ENCODE measurements around the gene SARS2. TPM values are rescaled to one million over a fixed set of nuclear protein-coding genes. Genes with fewer than 3 reads are reported as not detected.
A peak's percentile ranks its signal among the peaks of the same experiment; 100 is the strongest.
"Not testable (repeated sequence)": the region's sequence is repeated elsewhere in the genome, so short reads cannot be mapped to it uniquely, and the experiment has no call there.

The SARS2 gene
- total RNA-seq, 1 donor from 2014 or later, result 40.5 TPM

DNA sequence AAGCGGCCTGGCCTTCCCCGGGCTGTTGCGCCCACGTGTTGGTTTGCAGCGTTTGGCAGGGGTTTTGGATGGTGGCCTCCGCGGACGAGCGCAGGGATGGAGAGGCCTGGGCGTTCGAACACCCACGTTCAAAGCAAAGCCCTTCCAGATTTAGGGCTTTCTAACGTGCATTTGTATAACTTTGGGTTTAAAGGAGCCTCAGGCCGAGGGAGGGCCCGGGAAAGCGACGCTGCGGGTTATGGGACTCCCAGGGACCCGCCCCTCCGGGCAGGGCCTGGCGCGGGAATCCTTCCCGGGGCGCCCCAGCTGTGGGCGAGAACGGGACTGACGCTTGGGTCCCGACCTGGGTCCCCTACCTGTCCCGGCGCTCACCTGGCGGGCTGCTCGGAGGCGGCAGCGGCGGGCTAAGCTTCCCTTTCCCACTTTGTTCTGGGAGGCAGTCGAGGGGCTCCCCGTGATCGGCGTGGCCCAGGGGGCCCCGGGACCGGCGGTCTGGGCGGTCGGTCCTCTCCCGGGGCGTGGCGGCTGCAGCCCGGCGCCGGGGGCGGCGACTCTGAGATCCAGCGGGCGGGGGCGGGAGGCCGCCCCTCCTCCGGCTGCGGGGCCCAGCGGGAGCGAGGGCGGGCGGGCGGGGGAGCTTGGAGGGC is 44.8 kb upstream of the SARS2 start, which contains the start of gene FBXO17:
TSS of gene FBXO17 (minus strand) at position 529 of the 647 bp plus-strand sequence. CDS start 25,423 bp downstream, outside the sequence.
- DNase-seq (ENCODE audit: low read depth), result no peak
- TF ChIP-seq, protein P1, sequence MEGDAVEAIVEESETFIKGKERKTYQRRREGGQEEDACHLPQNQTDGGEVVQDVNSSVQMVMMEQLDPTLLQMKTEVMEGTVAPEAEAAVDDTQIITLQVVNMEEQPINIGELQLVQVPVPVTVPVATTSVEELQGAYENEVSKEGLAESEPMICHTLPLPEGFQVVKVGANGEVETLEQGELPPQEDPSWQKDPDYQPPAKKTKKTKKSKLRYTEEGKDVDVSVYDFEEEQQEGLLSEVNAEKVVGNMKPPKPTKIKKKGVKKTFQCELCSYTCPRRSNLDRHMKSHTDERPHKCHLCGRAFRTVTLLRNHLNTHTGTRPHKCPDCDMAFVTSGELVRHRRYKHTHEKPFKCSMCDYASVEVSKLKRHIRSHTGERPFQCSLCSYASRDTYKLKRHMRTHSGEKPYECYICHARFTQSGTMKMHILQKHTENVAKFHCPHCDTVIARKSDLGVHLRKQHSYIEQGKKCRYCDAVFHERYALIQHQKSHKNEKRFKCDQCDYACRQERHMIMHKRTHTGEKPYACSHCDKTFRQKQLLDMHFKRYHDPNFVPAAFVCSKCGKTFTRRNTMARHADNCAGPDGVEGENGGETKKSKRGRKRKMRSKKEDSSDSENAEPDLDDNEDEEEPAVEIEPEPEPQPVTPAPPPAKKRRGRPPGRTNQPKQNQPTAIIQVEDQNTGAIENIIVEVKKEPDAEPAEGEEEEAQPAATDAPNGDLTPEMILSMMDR (IDR thresholded peaks at IDR 0.05; ENCODE audit: insufficient read depth, low read length, poor library complexity, severe bottlenecking), result no peak
- no peaks in the 10 kb centered on the region for H3K36me3 ChIP-seq (ENCODE audit: control insufficient read depth, insufficient read depth, low read length)
- no peaks in the 10 kb centered on the region for H3K27me3 ChIP-seq (ENCODE audit: control insufficient read depth, insufficient read depth, low read length)
- H3K4me3 ChIP-seq (ENCODE audit: low read depth, low read length), result peak within 1 kb of the TSS; percentile 67

DNA sequence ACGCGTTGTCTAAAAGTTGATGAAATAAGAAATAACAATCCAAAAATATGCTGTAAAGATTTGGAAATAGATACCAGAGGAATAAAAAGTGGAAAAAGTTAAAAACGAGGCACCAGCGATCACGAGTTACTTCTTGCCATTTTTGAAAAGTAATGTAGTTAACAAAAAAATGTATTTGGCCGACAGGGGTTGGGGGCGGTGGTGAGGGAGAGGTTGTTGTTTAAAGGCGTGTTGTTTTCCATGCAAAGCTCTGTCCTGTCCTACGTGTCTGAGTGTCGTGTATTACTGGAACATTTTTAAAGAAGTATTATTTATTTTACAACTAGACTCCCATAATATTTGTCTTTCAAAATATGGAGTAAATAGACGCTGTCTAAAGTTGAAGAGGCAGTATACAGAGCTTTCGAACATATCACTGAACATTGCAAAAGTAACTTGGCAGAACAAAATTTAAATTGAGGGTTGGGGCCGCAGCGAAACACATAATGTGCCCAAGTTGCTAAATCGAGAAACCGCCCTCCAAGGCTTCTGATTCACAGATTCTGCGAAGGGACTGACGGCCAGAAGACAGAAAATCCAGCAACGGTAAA is 44.2 kb upstream of the SARS2 start:
- no peak for DNase-seq (ENCODE audit: low read depth)
- Histone ChIP-seq H3K27me3 (ENCODE audit: control insufficient read depth, insufficient read depth, low read length) (no peaks in the 10 kb centered on the region), H3K4me3 (ENCODE audit: low read depth, low read length) (peak overlapping the region; percentile 67), H3K36me3 (ENCODE audit: control insufficient read depth, insufficient read depth, low read length) (no peaks in the 10 kb centered on the region)
- TF ChIP-seq, protein P1 (IDR thresholded peaks at IDR 0.05; ENCODE audit: insufficient read depth, low read length, poor library complexity, severe bottlenecking), result no peak

DNA sequence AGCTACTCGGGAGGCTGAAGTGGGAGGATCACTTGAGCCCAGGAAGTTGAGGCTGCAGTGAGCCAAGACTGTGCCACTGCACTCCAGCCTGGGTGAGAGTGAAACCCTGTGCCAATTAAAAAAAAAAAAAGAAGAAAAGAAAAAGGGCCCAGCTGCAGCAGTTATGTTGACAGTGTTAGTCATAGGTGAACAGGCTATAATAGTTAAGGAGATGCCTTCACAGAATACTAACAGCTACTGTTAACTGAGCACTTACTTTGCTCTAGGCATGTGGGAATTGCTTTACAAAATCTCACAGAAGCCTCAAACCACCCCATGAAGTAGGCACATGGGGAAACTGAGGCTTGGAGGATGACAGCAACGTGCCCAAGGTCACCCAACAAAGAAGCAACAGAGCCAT is 41.1 kb upstream of the SARS2 start:
- TF ChIP-seq, protein P1 (IDR thresholded peaks at IDR 0.05; ENCODE audit: insufficient read depth, low read length, poor library complexity, severe bottlenecking), result no peak
- Histone ChIP-seq H3K4me3 (ENCODE audit: low read depth, low read length) (no peak overlapping the region), H3K36me3 (ENCODE audit: control insufficient read depth, insufficient read depth, low read length) (no peaks in the 10 kb centered on the region), H3K27me3 (ENCODE audit: control insufficient read depth, insufficient read depth, low read length) (no peaks in the 10 kb centered on the region)
- DNase-seq (ENCODE audit: low read depth), result no peak

DNA sequence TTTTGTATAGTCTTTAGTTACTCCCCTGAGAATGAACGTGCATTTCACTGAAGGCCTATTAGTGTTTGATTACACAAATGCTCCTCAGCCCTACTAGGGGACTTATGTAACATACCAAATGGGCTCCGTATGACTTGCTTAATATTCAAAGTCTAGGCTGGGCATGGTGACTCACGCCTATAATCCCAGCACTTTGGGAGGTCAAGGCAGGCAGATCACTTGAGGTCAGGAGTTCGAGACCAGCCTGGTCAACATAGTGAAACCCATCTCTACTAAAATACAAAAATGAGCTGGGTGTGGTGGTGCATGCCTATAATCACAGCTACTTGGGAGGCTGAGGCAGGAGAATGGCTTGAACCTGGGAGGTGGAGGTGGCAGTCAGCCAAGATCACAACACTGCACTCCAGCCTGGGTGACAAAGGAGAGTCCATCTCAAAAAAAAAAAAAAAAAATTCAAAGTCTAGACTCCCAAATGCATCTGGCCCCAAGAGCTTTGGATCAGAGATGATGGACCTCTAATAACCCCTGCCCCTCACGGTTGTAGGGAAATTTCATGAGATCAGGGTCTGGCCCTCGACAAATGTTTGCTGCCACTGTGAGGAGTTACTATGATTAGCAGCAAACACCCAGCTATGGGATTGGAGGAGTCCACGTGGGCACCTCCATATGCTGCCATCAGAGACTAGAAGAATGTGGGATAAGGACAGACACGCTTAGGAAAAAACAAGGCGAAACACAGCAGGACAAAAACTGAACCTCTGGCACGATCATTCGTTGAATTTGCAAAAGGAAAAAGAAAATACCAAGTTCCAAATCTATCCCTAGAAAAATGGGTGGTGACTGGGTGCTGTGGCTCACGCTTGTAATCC is 40.3 kb upstream of the SARS2 start:
- Histone ChIP-seq H3K4me3 (ENCODE audit: low read depth, low read length) (no peak overlapping the region), H3K36me3 (ENCODE audit: control insufficient read depth, insufficient read depth, low read length) (no peaks in the 10 kb centered on the region), H3K27me3 (ENCODE audit: control insufficient read depth, insufficient read depth, low read length) (no peaks in the 10 kb centered on the region)
- TF ChIP-seq, protein P1 (IDR thresholded peaks at IDR 0.05; ENCODE audit: insufficient read depth, low read length, poor library complexity, severe bottlenecking), result no peak
- DNase-seq (ENCODE audit: low read depth), result no peak

DNA sequence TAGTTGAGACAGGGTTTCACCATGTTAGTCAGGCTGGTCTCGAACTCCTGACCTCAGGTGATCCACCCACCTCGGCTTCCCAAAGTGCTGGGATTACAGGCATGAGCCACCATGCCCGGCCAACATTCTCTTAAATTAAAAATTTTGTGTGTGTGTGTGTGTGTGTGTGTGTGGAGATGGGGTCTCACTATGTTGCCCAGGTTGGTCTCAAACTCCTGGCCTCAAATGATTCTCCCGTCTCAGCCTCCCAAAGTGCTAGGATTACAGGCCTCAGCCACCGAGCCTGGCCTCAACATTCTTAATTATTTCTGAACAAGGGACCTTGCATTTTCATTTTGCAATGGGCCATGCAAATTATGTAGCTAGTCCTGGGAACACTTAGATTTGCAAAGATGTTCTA is 35.6 kb upstream of the SARS2 start:
- not testable (repeated sequence) for DNase-seq (ENCODE audit: low read depth); H3K27me3 ChIP-seq (ENCODE audit: control insufficient read depth, insufficient read depth, low read length); H3K36me3 ChIP-seq (ENCODE audit: control insufficient read depth, insufficient read depth, low read length); H3K4me3 ChIP-seq (ENCODE audit: low read depth, low read length)

DNA sequence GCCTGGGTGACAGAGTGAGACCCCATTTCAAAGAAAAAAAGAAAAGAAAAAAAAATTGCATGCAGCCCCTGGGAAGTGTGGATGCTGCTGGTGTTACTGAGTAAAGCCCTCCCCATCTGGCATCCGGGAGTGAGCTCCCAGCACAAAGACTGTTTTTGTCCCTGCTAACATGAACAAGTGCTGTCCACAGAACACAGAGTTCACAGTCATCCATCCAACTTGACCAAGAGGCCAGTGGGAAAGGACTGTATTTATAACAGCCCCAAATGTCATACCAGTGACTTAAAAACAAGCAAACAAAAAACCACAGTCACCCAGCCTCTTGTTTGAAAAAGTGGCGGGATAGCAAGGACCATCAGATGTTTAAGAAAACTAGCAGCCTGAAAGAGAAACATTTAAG is 34.2 kb upstream of the SARS2 start:
- DNase-seq (ENCODE audit: low read depth), result no peak
- H3K27me3 ChIP-seq (ENCODE audit: control insufficient read depth, insufficient read depth, low read length), result no peaks in the 10 kb centered on the region
- no peaks in the 10 kb centered on the region for H3K36me3 ChIP-seq (ENCODE audit: control insufficient read depth, insufficient read depth, low read length)
- TF ChIP-seq, protein P1 (IDR thresholded peaks at IDR 0.05; ENCODE audit: insufficient read depth, low read length, poor library complexity, severe bottlenecking), result no peak
- H3K4me3 ChIP-seq (ENCODE audit: low read depth, low read length), result no peak overlapping the region
